Coronary artery (tissue), 2 donors: ENCODE data around the gene TNPO3.

Experiments used
- DNase-seq: peaks from one replicate; pipeline ENCODE4 v3.0.0-alpha.2; 2017; ENCODE audit warnings: low spot score
- H3K27ac ChIP-seq, 2 donors: fragments of 200-600 bp; sonication (generic); one replicate each; pipeline ENCODE4 v1.5.1; 2016 to 2019
- H3K4me3 ChIP-seq: fragments of 200-600 bp; sonication (generic); 2 replicates; pipeline ENCODE4 v1.5.1; 2016; ENCODE audit warnings: mild to moderate bottlenecking, moderate library complexity
- TF ChIP-seq, protein P1 (sequence below): fragments of 200-600 bp; sonication (generic); IDR thresholded peaks from one replicate; pipeline ENCODE4 v1.5.1; 2019; ENCODE audit warnings: antibody characterized with exemption

TNPO3 gene

GRCh38 chr7:128988372-128988771 lies 66.5 kb downstream of the TNPO3 start:
- DNase-seq: no peak
- TF ChIP-seq, protein P1, sequence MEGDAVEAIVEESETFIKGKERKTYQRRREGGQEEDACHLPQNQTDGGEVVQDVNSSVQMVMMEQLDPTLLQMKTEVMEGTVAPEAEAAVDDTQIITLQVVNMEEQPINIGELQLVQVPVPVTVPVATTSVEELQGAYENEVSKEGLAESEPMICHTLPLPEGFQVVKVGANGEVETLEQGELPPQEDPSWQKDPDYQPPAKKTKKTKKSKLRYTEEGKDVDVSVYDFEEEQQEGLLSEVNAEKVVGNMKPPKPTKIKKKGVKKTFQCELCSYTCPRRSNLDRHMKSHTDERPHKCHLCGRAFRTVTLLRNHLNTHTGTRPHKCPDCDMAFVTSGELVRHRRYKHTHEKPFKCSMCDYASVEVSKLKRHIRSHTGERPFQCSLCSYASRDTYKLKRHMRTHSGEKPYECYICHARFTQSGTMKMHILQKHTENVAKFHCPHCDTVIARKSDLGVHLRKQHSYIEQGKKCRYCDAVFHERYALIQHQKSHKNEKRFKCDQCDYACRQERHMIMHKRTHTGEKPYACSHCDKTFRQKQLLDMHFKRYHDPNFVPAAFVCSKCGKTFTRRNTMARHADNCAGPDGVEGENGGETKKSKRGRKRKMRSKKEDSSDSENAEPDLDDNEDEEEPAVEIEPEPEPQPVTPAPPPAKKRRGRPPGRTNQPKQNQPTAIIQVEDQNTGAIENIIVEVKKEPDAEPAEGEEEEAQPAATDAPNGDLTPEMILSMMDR: no peak
- Histone ChIP-seq H3K27ac (no peak overlapping the region), H3K4me3 (no peak overlapping the region)

DNA sequence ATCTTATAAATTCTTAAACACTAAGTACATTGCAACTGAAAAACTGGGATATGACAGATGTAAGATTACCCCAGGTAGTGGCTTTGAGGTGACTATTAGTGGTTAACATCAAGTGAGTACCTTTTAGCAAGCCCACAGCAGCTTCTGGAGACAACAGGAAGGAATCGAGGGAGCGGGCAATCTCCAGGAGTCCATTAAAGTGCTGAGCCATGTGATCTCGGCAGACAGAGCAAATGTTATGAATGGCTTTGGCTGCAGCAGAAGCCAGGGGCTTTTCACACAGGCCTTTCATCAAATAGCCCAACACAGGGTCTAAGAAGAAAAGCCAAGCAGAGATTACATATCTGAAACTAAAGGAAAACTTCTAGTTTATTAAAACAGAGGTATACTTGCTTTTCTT lies 68.3 kb downstream of the TNPO3 start:
- no peak for DNase-seq
- Histone ChIP-seq H3K27ac (no peak overlapping the region), H3K4me3 (no peak overlapping the region)
- TF ChIP-seq, protein P1: no peak

- Histone ChIP-seq H3K27ac (no peak overlapping the region), H3K4me3 (no peak overlapping the region)
- no peak for DNase-seq
- TF ChIP-seq, protein P1: no peak
These were observed 69.3 kb downstream of the TNPO3 start for GRCh38 chr7:128985660-128986059.

- DNase-seq: no peak
- Histone ChIP-seq H3K4me3 (no peak overlapping the region), H3K27ac (no peak overlapping the region)
- TF ChIP-seq, protein P1: no peak
These were observed 72.8 kb downstream of the TNPO3 start for GRCh38 chr7:128982105-128982504.

DNA sequence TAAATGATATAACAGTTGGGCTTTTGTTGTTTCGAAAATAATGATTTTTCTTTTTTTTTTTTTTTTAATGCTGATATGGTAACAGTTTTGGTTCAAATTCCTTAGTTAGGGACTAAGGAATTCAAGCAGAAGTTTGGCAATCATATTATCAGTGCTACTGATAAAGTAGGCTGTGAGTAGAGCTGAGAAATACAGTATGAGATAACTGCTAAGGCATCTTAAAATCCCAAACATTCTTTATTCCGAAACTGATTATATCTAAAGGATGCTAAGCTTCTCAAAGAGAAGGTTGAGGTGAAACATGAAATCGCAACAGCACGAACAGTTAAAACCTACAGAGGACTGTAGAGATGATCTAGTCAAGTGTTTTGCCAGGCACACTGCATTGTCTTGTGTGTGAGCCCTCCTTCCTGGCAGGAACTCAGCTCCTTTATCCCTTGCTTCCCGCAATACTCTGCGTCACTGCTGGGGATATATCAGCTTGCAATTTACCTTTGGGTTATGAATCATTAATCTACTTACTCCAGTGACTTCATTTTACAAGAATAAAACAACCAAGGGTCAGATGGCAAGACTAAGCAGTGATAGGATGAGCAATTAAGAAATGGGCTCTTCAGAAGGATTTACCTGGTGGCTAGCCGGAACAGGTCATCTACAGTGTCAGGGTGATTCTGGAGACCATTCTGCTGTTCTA lies 80.5 kb downstream of the TNPO3 start:
- Histone ChIP-seq H3K27ac (no peak overlapping the region), H3K4me3 (no peak overlapping the region)
- TF ChIP-seq, protein P1: no peak
- DNase-seq: no peak

GRCh38 chr7:128968624-128969023 lies 86.3 kb downstream of the TNPO3 start:
- DNase-seq: no peak
- Histone ChIP-seq H3K27ac (no peak overlapping the region), H3K4me3 (no peak overlapping the region)
- TF ChIP-seq, protein P1: no peak

DNA sequence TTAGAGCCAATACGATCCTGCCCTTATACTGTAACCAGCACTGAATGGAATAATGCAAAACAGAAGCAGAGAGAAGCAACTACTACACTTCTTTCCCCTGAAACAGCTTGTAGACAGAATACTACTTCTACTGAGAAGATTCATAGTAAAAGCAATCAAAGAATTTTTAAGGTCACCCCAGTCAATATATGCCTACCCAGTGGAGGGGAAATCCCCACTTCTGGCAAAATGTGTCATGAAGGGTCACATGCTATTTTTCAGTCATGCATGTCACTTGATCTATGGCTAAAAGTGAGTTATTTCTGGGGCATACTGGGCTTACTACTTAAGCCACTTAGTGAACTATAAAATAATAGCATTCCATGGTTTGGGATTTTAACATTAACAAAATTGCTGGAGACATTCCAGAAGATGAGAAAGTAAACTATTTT lies 91.6 kb downstream of the TNPO3 start:
- DNase-seq: no peak
- H3K27ac ChIP-seq: no peak overlapping the region
- H3K4me3 ChIP-seq: no peak overlapping the region
- TF ChIP-seq, protein P1: no peak
